Gastrocnemius medialis (tissue), 4 donors: Measurements from ENCODE around the gene VDR. TPM values are rescaled to one million over a fixed set of nuclear protein-coding genes. Genes with fewer than 3 reads are reported as not detected.

Experiments
- ATAC-seq, 2 donors: fragments of 150-250 bp; one replicate each; pipeline ENCODE4 v1.9.1; 2016
- DNase-seq, 2 donors: peaks; one replicate each; pipeline ENCODE4 v3.0.0-alpha.2; 2019
- H3K27ac ChIP-seq, 4 donors: fragments of 200-600 bp; sonication (generic); 1 replicate in 1 of 4; 2 replicates in 3 of 4; pipeline ENCODE4 v1.5.1; 2016 to 2018; ENCODE audit warnings: mild to moderate bottlenecking in 2 of 4, moderate library complexity in 1 of 4
- H3K27me3 ChIP-seq, 3 donors: fragments of 200-600 bp; sonication (generic) in 2 of 3; 1 replicate in 1 of 3; 2 replicates in 2 of 3; pipeline versions ENCODE4 v1.5.1 to v1.6.0; 2016 to 2019; ENCODE audit warnings: mild to moderate bottlenecking in 1 of 3, moderate library complexity in 1 of 3
- H3K36me3 ChIP-seq, 2 donors: fragments of 200-600 bp; sonication (generic) in 1 of 2; one replicate each; pipeline ENCODE4 v1.5.1; 2017 to 2018
- H3K4me1 ChIP-seq, 2 donors: fragments of 200-600 bp; sonication (generic) in 1 of 2; one replicate each; pipeline ENCODE4 v1.5.1; 2016 to 2017; ENCODE audit warnings: mild to moderate bottlenecking in 2 of 2
- H3K4me3 ChIP-seq, 4 donors: fragments of 200-600 bp; sonication (generic) in 3 of 4; 1 replicate in 1 of 4; 2 replicates in 3 of 4; pipeline ENCODE4 v1.5.1; 2016 to 2019; ENCODE audit warnings: mild to moderate bottlenecking in 2 of 4
- H3K9me3 ChIP-seq, 3 donors: fragments of 200-600 bp; sonication (generic) in 2 of 3; 1 replicate in 1 of 3; 2 replicates in 2 of 3; pipeline ENCODE4 v1.5.1; 2016 to 2019
- CTCF ChIP-seq, 5 experiments: fragments of 450-650 bp in 3 of 5; fragments of 200-600 bp in 2 of 5; sonication (generic) in 2 of 5; IDR thresholded peaks in 4 of 5; conservative IDR thresholded peaks in 1 of 5; 1 replicate in 4 of 5; 2 replicates in 1 of 5; pipeline ENCODE4 v1.5.1; 2016 to 2019; ENCODE audit warnings: antibody characterized with exemption in 5 of 5, mild to moderate bottlenecking in 3 of 5, moderate library complexity in 3 of 5
- POLR2A ChIP-seq, 2 donors: fragments of 450-650 bp; IDR thresholded peaks; one replicate each; pipeline ENCODE4 v1.6.1; 2017; ENCODE audit warnings: antibody characterized with exemption in 2 of 2, mild to moderate bottlenecking in 2 of 2, moderate library complexity in 2 of 2
- in situ Hi-C, 4 donors: fragments of 200-750 bp; cut with MboI; loops; one replicate each; pipeline versions ENCODE4 v1.15.0 to v1.8.0; 2017; ENCODE audit warnings: low sequenced_read_pairs in 4 of 4
- intact Hi-C: fragments of 100-400 bp; cut with DNase I; formaldehyde crosslinking; loops from one replicate; pipeline ENCODE4 v1.15.1; 2023; ENCODE audit warnings: low total_unique reads
- total RNA-seq, 4 donors: library from RNA; depleted of rRNA; stranded (reverse); fragments of >200 nt; gene quantifications; one replicate each; pipeline versions ENCODE4 v1.1.0 to v1.2.3, GENCODE V29; 2016

VDR gene
- total RNA-seq, 4 donors from 2014 or later, result 3.2 to 6.1 (median 4.4) TPM

GRCh38 chr12:47947341-47947740, 42.5 kb upstream of the VDR start:
- ATAC-seq (no peak), DNase-seq (no peak)
- no peaks in the 10 kb centered on the region for H3K4me1 ChIP-seq
- intact Hi-C loops, result no loop called here
- H3K4me3 ChIP-seq, result no peak overlapping the region
- H3K9me3 ChIP-seq, result no peaks in the 10 kb centered on the region
- in situ Hi-C loops, result no loop called here
- no peaks in the 10 kb centered on the region for H3K36me3 ChIP-seq
- TF ChIP-seq CTCF (IDR thresholded peaks at IDR 0.05 in 4 of 5, conservative IDR thresholded peaks at IDR 0.05 in 1 of 5) (no peak), POLR2A (IDR thresholded peaks at IDR 0.05) (no peak)
- peaks cover 0 to 2% (median under 1%) of the 10 kb centered on the region in 3 donors for H3K27me3 ChIP-seq
- no peak overlapping the region for H3K27ac ChIP-seq

GRCh38 chr12:47946413-47947323, 41.9 kb upstream of the VDR start:
- TF ChIP-seq POLR2A (IDR thresholded peaks at IDR 0.05) (no peak), CTCF (IDR thresholded peaks at IDR 0.05 in 4 of 5, conservative IDR thresholded peaks at IDR 0.05 in 1 of 5) (no peak)
- Histone ChIP-seq H3K27ac (no peak overlapping the region), H3K36me3 (no peaks in the 10 kb centered on the region), H3K9me3 (no peaks in the 10 kb centered on the region), H3K4me3 (no peak overlapping the region), H3K27me3 (peaks cover 3 to 5% (median 5%) of the 10 kb centered on the region in 3 donors), H3K4me1 (peaks cover 0 to 5% of the 10 kb centered on the region in 2 donors)
- in situ Hi-C loops, result no loop called here
- DNase-seq (no peak), ATAC-seq (no peak)
- intact Hi-C loops, result no loop called here

- intact Hi-C loops (no loop called here), in situ Hi-C loops (no loop called here)
- H3K4me1 ChIP-seq, result peaks cover 0 to 5% of the 10 kb centered on the region in 2 donors
These were observed 40.5 kb upstream of the VDR start for GRCh38 chr12:47945341-47945728.

GRCh38 chr12:47944685-47945340, 40.0 kb upstream of the VDR start:
- Histone ChIP-seq H3K9me3 (no peaks in the 10 kb centered on the region), H3K27ac (no peak overlapping the region), H3K36me3 (no peaks in the 10 kb centered on the region), H3K4me3 (no peak overlapping the region), H3K4me1 (peaks cover 0 to 5% of the 10 kb centered on the region in 2 donors), H3K27me3 (peaks cover 3 to 5% (median 5%) of the 10 kb centered on the region in 3 donors)
- in situ Hi-C loops (no loop called here), intact Hi-C loops (no loop called here)
- TF ChIP-seq POLR2A (IDR thresholded peaks at IDR 0.05) (no peak), CTCF (IDR thresholded peaks at IDR 0.05 in 4 of 5, conservative IDR thresholded peaks at IDR 0.05 in 1 of 5) (no peak)
- no peak for DNase-seq
- ATAC-seq, result no peak

More at GRCh38 chr12:47945341-47945728, 40.5 kb upstream of the VDR start:
- peaks cover 3 to 5% (median 5%) of the 10 kb centered on the region in 3 donors for H3K27me3 ChIP-seq
- H3K27ac ChIP-seq, result no peak overlapping the region
- no peak overlapping the region for H3K4me3 ChIP-seq
- H3K9me3 ChIP-seq, result no peaks in the 10 kb centered on the region
- no peak for TF ChIP-seq POLR2A (IDR thresholded peaks at IDR 0.05)
- TF ChIP-seq CTCF (IDR thresholded peaks at IDR 0.05 in 4 of 5, conservative IDR thresholded peaks at IDR 0.05 in 1 of 5), result no peak
- ATAC-seq (no peak), DNase-seq (no peak)
- no peaks in the 10 kb centered on the region for H3K36me3 ChIP-seq
